ENCODE data around the gene TRIM17.

TRIM17 gene

DNA sequence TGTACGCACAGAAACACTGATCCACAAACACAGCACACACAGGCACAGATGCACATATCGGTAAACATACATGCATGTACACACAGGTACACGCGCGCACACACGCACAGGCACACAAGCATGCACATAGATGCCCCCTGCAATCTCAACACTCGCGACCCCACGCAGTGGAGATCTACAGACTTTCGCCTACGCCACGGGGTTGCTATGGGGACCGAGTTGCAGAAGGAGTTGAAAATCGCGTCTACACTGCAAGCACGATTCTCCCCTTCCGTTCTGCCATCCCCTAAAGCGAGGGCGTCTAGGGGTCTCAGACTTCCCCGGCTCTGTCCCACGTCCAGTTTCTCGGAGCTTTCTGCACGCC is 826 bp downstream of the TRIM17 start:
- no peak overlapping the region for H3K27ac ChIP-seq (ENCODE audit: extremely low read depth, low read depth, low read length)
- TF ChIP-seq MYNN (tag by site-specific recombination; IDR thresholded peaks at IDR 0.05; ENCODE audit: borderline replicate concordance) (no peak), ZNF514 (tag by site-specific recombination; IDR thresholded peaks at IDR 0.05) (no peak), ZNF48 (tag by site-specific recombination; IDR thresholded peaks at IDR 0.05) (no peak), ZNF555 (tag by site-specific recombination; conservative IDR thresholded peaks at IDR 0.05) (no peak), BCL11A (tag by site-specific recombination; IDR thresholded peaks at IDR 0.05; ENCODE audit: low read depth) (no peak), SCRT1 (tag by site-specific recombination; IDR thresholded peaks at IDR 0.05; ENCODE audit: borderline replicate concordance) (no peak), TRIM28 (IDR thresholded peaks at IDR 0.05; ENCODE audit: borderline replicate concordance, low read length) (no peak), ZNF266 (tag by site-specific recombination; IDR thresholded peaks at IDR 0.05; ENCODE audit: low read depth) (no peak), SP7 (tag by site-specific recombination; IDR thresholded peaks at IDR 0.05) (no peak), KLF1 (tag by site-specific recombination; IDR thresholded peaks at IDR 0.05) (no peak)
- TF ChIP-seq, protein P1, sequence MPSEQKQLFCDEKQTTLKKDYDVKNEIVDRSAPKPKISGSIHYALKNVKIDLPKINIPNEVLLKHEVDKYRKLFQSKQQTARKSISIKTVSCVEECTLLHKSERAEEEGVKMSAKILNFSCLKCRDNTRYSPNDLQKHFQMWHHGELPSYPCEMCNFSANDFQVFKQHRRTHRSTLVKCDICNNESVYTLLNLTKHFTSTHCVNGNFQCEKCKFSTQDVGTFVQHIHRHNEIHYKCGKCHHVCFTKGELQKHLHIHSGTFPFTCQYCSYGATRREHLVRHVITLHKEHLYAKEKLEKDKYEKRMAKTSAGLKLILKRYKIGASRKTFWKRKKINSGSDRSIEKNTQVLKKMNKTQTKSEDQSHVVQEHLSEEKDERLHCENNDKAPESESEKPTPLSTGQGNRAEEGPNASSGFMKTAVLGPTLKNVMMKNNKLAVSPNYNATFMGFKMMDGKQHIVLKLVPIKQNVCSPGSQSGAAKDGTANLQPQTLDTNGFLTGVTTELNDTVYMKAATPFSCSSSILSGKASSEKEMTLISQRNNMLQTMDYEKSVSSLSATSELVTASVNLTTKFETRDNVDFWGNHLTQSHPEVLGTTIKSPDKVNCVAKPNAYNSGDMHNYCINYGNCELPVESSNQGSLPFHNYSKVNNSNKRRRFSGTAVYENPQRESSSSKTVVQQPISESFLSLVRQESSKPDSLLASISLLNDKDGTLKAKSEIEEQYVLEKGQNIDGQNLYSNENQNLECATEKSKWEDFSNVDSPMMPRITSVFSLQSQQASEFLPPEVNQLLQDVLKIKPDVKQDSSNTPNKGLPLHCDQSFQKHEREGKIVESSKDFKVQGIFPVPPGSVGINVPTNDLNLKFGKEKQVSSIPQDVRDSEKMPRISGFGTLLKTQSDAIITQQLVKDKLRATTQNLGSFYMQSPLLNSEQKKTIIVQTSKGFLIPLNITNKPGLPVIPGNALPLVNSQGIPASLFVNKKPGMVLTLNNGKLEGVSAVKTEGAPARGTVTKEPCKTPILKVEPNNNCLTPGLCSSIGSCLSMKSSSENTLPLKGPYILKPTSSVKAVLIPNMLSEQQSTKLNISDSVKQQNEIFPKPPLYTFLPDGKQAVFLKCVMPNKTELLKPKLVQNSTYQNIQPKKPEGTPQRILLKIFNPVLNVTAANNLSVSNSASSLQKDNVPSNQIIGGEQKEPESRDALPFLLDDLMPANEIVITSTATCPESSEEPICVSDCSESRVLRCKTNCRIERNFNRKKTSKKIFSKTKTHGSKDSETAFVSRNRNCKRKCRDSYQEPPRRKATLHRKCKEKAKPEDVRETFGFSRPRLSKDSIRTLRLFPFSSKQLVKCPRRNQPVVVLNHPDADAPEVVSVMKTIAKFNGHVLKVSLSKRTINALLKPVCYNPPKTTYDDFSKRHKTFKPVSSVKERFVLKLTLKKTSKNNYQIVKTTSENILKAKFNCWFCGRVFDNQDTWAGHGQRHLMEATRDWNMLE (tag by site-specific recombination; conservative IDR thresholded peaks at IDR 0.05; ENCODE audit: low read depth), result no peak
- TF ChIP-seq, protein P2, sequence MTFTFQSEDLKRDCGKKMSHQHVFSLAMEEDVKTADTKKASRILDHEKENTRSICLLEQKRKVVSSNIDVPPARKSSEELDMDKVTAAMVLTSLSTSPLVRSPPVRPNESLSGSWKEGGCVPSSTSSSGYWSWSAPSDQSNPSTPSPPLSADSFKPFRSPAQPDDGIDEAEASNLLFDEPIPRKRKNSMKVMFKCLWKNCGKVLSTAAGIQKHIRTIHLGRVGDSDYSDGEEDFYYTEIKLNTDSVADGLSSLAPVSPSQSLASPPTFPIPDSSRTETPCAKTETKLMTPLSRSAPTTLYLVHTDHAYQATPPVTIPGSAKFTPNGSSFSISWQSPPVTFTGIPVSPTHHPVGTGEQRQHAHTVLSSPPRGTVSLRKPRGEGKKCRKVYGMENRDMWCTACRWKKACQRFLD (tag by site-specific recombination; IDR thresholded peaks at IDR 0.05), result no peak
- TF ChIP-seq, protein P3, sequence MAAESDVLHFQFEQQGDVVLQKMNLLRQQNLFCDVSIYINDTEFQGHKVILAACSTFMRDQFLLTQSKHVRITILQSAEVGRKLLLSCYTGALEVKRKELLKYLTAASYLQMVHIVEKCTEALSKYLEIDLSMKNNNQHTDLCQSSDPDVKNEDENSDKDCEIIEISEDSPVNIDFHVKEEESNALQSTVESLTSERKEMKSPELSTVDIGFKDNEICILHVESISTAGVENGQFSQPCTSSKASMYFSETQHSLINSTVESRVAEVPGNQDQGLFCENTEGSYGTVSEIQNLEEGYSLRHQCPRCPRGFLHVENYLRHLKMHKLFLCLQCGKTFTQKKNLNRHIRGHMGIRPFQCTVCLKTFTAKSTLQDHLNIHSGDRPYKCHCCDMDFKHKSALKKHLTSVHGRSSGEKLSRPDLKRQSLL (tag by site-specific recombination; IDR thresholded peaks at IDR 0.05), result no peak
- H3K36me3 ChIP-seq (ENCODE audit: control insufficient read depth in 2 of 2, insufficient read depth in 1 of 2, low read length in 2 of 2), result peaks cover 0 to 3% of the 10 kb centered on the region in 2 experiments; a peak in 1 of 3 replicates
- ChIA-PET CTCF (no interaction called here), POLR2A (no interaction called here)
- no peaks in the 10 kb centered on the region for H3K4me1 ChIP-seq (ENCODE audit: control insufficient read depth, insufficient read depth, low read length)
- H3K9me3 ChIP-seq (ENCODE audit: control insufficient read depth, insufficient read depth, low read depth, low read length), result no peaks in the 10 kb centered on the region
- no peak overlapping the region for H3K4me3 ChIP-seq (ENCODE audit: low read depth, low read length)

DNA sequence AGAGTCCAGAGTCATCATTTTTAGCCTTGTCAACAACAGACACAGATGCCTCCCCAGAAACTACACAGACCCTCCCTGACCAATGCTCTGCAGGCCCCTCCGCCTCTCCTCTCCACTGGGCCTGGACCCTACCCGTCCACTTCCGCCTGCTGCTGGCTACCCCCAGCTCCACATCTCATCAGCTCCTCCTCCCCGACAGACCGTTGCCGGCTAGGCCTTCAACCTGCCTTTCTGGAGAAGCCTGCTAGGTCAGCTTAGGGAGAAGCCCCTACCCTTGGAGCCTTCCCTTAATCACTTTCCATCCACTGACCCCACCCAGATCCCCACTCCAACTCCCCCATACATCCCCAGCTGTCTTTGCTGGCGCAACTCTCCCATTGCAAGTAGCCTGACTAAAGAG is 1.4 kb downstream of the TRIM17 start:
- H3K36me3 ChIP-seq (ENCODE audit: control insufficient read depth in 2 of 2, insufficient read depth in 1 of 2, low read length in 2 of 2), result peaks cover 0 to 5% of the 10 kb centered on the region in 2 experiments; a peak in 1 of 3 replicates
- no peak overlapping the region for H3K27ac ChIP-seq (ENCODE audit: extremely low read depth, low read depth, low read length)
- TF ChIP-seq ZNF776 (tag by site-specific recombination; IDR thresholded peaks at IDR 0.05; ENCODE audit: borderline replicate concordance) (no peak), ZBTB8A (tag by site-specific recombination; IDR thresholded peaks at IDR 0.05) (no peak), RBAK (tag by site-specific recombination; IDR thresholded peaks at IDR 0.05) (no peak), KLF1 (tag by site-specific recombination; IDR thresholded peaks at IDR 0.05) (no peak), HOXC10 (CRISPR knock-in tag; IDR thresholded peaks at IDR 0.05) (no peak), ZNF624 (tag by site-specific recombination; IDR thresholded peaks at IDR 0.05) (no peak), ZNF394 (tag by site-specific recombination; IDR thresholded peaks at IDR 0.05; ENCODE audit: borderline replicate concordance) (no peak), ZNF221 (tag by site-specific recombination; IDR thresholded peaks at IDR 0.05; ENCODE audit: borderline replicate concordance) (no peak), ZNF561 (tag by site-specific recombination; IDR thresholded peaks at IDR 0.05; ENCODE audit: borderline replicate concordance) (no peak), ZNF155 (tag by site-specific recombination; IDR thresholded peaks at IDR 0.05) (no peak), ZNF585B (tag by site-specific recombination; IDR thresholded peaks at IDR 0.05) (no peak), ZNF629 (tag by site-specific recombination; IDR thresholded peaks at IDR 0.05) (no peak), ZNF121 (tag by site-specific recombination; IDR thresholded peaks at IDR 0.05) (no peak), ZNF707 (tag by site-specific recombination; IDR thresholded peaks at IDR 0.05) (no peak)
- TF ChIP-seq, protein P4, sequence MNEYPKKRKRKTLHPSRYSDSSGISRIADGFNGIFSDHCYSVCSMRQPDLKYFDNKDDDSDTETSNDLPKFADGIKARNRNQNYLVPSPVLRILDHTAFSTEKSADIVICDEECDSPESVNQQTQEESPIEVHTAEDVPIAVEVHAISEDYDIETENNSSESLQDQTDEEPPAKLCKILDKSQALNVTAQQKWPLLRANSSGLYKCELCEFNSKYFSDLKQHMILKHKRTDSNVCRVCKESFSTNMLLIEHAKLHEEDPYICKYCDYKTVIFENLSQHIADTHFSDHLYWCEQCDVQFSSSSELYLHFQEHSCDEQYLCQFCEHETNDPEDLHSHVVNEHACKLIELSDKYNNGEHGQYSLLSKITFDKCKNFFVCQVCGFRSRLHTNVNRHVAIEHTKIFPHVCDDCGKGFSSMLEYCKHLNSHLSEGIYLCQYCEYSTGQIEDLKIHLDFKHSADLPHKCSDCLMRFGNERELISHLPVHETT (tag by site-specific recombination; IDR thresholded peaks at IDR 0.05), result no peak
- ChIA-PET CTCF (no interaction called here), POLR2A (no interaction called here)
- H3K9me3 ChIP-seq (ENCODE audit: control insufficient read depth, insufficient read depth, low read depth, low read length), result no peaks in the 10 kb centered on the region
- H3K4me1 ChIP-seq (ENCODE audit: control insufficient read depth, insufficient read depth, low read length), result no peaks in the 10 kb centered on the region
- no peak overlapping the region for H3K4me3 ChIP-seq (ENCODE audit: low read depth, low read length)

Measured in HEK293 (cell line).